ENCODE measurements around the gene AGER.

DNA sequence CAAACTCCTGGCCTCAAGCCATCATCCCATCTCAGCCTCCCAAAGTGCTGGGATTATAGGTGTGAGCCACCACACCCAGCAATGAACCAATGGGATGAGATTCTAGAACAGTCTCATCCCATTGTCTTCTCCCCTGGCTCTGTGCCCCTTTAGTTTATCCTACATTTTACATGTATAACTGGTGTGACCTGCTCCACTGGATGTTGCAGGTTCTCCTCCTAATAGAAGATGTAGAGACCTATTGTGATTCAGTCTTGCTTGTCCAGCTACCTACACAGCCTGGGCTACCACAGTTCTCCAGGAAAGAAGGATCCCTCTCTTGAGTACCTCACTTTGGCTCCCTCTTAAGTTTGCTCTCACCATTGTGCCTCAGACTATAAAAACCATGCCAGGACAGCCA is 51.9 kb downstream of the AGER start:
- TF ChIP-seq ZNF530 (tag by site-specific recombination; IDR thresholded peaks at IDR 0.05; ENCODE audit: low read depth): no peak
- TF ChIP-seq PRDM1 (tag by site-specific recombination; IDR thresholded peaks at IDR 0.05): no peak
- TF ChIP-seq ZNF24 (tag by site-specific recombination; IDR thresholded peaks at IDR 0.05): no peak
